IMR-90 (cell line): ENCODE results near the gene PALM. TPM values are rescaled to one million over a fixed set of nuclear protein-coding genes. Genes with fewer than 3 reads are reported as not detected.

Experiments
- ATAC-seq: fragments of 200-7000 bp; cut with Tn5 transposase; 2 replicates; pipeline ENCODE4 v1.9.1; 2020; ENCODE audit warnings: low read depth, mild to moderate bottlenecking, moderate library complexity
- BruUV-seq: library from RNA; stranded (reverse); fragments of 400-500 nt; replicated peaks from 2 replicates; lab custom pipeline; 2021; lab: Mats Ljungman, UMichigan
- CTCF ChIA-PET: fragments of 300-600 bp; formaldehyde crosslinking; extraction: SDS; loops from one replicate; lab custom pipeline; 2021; ENCODE audit warnings: antibody characterized with exemption; lab: Yijun Ruan, JAX
- POLR2A ChIA-PET: fragments of 300-600 bp; sonication (Branson Sonifier 250); formaldehyde crosslinking; loops from one replicate; lab custom pipeline; 2022; ENCODE audit warnings: antibody characterized with exemption; ENCODE audit not compliant: unreplicated experiment; lab: Charles Lee
- DNase-seq: peaks from one replicate; pipeline ENCODE4 v3.0.0; 2013
- H2AFZ ChIP-seq: replicated peaks from 2 replicates; pipeline ENCODE3; 2013; ENCODE audit warnings: low read length, mild to moderate bottlenecking; ENCODE audit not compliant: poor library complexity
- H2AK5ac ChIP-seq: 2 replicates; pipeline ENCODE4 v1.6.1; 2013; ENCODE audit warnings: low read depth, low read length, inconsistent platforms
- H2AK9ac ChIP-seq: replicated peaks from 2 replicates; pipeline ENCODE3; 2013; ENCODE audit warnings: mild to moderate bottlenecking, low read depth, low read length, moderate library complexity; ENCODE audit not compliant: poor library complexity
- H2BK120ac ChIP-seq: 2 replicates; pipeline ENCODE4 v1.6.1; 2013; ENCODE audit warnings: low read depth, low read length, inconsistent platforms
- H2BK15ac ChIP-seq: 3 replicates; pipeline ENCODE4 v1.6.1; 2013; ENCODE audit warnings: low read depth, low read length, inconsistent platforms
- H2BK20ac ChIP-seq: 2 replicates; pipeline ENCODE4 v1.6.1; 2013; ENCODE audit warnings: low read depth, mild to moderate bottlenecking, inconsistent platforms, low read length, moderate library complexity
- H2BK5ac ChIP-seq: 2 replicates; pipeline ENCODE4 v1.6.1; 2013; ENCODE audit warnings: mild to moderate bottlenecking, low read depth, low read length, inconsistent platforms; ENCODE audit not compliant: poor library complexity, severe bottlenecking
- H3K14ac ChIP-seq: replicated peaks from 2 replicates; pipeline ENCODE4 v1.6.1; 2013; ENCODE audit warnings: low read depth, low read length, inconsistent platforms
- H3K18ac ChIP-seq: 2 replicates; pipeline ENCODE4 v1.6.1; 2013; ENCODE audit warnings: low read depth, low read length, control low read depth
- H3K23ac ChIP-seq: 2 replicates; pipeline ENCODE4 v1.6.1; 2013; ENCODE audit warnings: low read depth, low read length, inconsistent platforms
- H3K27ac ChIP-seq: 2 replicates; pipeline ENCODE4 v1.5.1; 2013; ENCODE audit warnings: mild to moderate bottlenecking, control low read depth, low read length; ENCODE audit not compliant: insufficient read depth
- H3K27me3 ChIP-seq: 2 replicates; pipeline ENCODE4 v1.6.1; 2013; ENCODE audit warnings: low read length; ENCODE audit not compliant: control insufficient read depth, insufficient read depth
- H3K36me3 ChIP-seq: 2 replicates; pipeline ENCODE4 v1.6.1; 2013; ENCODE audit warnings: low read length, mixed read lengths; ENCODE audit not compliant: control insufficient read depth, insufficient read depth
- H3K4ac ChIP-seq: 2 replicates; pipeline ENCODE4 v1.6.1; 2013; ENCODE audit warnings: low read depth, low read length, inconsistent platforms
- H3K4me1 ChIP-seq: 2 replicates; pipeline ENCODE4 v1.6.1; 2013; ENCODE audit warnings: low read length, mixed read lengths; ENCODE audit not compliant: control insufficient read depth, insufficient read depth
- H3K4me2 ChIP-seq: 2 replicates; pipeline ENCODE4 v1.6.1; 2013; ENCODE audit warnings: low read depth, mild to moderate bottlenecking, control low read depth, low read length, moderate library complexity
- H3K4me3 ChIP-seq: 2 replicates; pipeline ENCODE4 v1.5.1; 2013; ENCODE audit warnings: low read depth, mild to moderate bottlenecking, control low read depth, low read length, moderate library complexity; ENCODE audit not compliant: insufficient read depth
- H3K56ac ChIP-seq: 2 replicates; pipeline ENCODE4 v1.6.1; 2013; ENCODE audit warnings: low read length, inconsistent platforms; ENCODE audit not compliant: insufficient read depth; ENCODE audit errors: extremely low read depth
- H3K79me1 ChIP-seq, 2 experiments: 2 replicates each; pipeline ENCODE4 v1.6.1; 2013; ENCODE audit warnings: low read length in 2 of 2, inconsistent platforms in 1 of 2, low read depth in 1 of 2
- H3K9ac ChIP-seq: 2 replicates; pipeline ENCODE4 v1.6.1; 2013; ENCODE audit warnings: low read depth, low read length, control low read depth
- H3K9me1 ChIP-seq: 2 replicates; pipeline ENCODE4 v1.6.1; 2013; ENCODE audit warnings: low read length, inconsistent platforms; ENCODE audit not compliant: insufficient read depth
- H3K9me3 ChIP-seq: 2 replicates; pipeline ENCODE4 v1.6.1; 2013; ENCODE audit warnings: low read length; ENCODE audit not compliant: control insufficient read depth, insufficient read depth
- H4K20me1 ChIP-seq: 2 replicates; pipeline ENCODE4 v1.6.1; 2013; ENCODE audit warnings: low read length, inconsistent platforms; ENCODE audit not compliant: insufficient read depth
- H4K5ac ChIP-seq: 2 replicates; pipeline ENCODE4 v1.6.1; 2013; ENCODE audit warnings: mild to moderate bottlenecking, low read depth, low read length, control low read depth
- H4K8ac ChIP-seq, 2 experiments: 2 replicates each; pipeline ENCODE4 v1.6.1; 2013; ENCODE audit warnings: low read depth in 2 of 2, low read length in 2 of 2, control low read depth in 1 of 2, inconsistent platforms in 1 of 2
- H4K91ac ChIP-seq: 2 replicates; pipeline ENCODE4 v1.6.1; 2013; ENCODE audit warnings: low read depth, low read length, inconsistent platforms; ENCODE audit not compliant: insufficient read depth
- BHLHE40 ChIP-seq: fragments of 150-350 bp; IDR thresholded peaks from 2 replicates; pipeline ENCODE4 v1.6.1; 2016; ENCODE audit warnings: mild to moderate bottlenecking, low read depth, low read length
- CEBPB ChIP-seq: IDR thresholded peaks from 2 replicates; pipeline ENCODE4 v1.6.1; 2012; ENCODE audit warnings: low read depth, low read length, improper control_type of control experiment
- CHD1 ChIP-seq: IDR thresholded peaks from 2 replicates; pipeline ENCODE4 v1.6.1; 2012; ENCODE audit warnings: low read depth, low read length, improper control_type of control experiment
- CTCF ChIP-seq: conservative IDR thresholded peaks from 2 replicates; pipeline ENCODE4 v1.5.1; 2012; ENCODE audit warnings: mild to moderate bottlenecking, low read depth, low read length, improper control_type of control experiment
- ELK1 ChIP-seq: fragments of 150-350 bp; IDR thresholded peaks from 2 replicates; pipeline ENCODE4 v1.6.1; 2016; ENCODE audit warnings: low read depth, mild to moderate bottlenecking, low read length, moderate library complexity, borderline replicate concordance
- FOS ChIP-seq: fragments of 150-350 bp; IDR thresholded peaks from 2 replicates; pipeline ENCODE4 v1.6.1; 2016; ENCODE audit warnings: low read depth, low read length
- MAFK ChIP-seq: IDR thresholded peaks from 2 replicates; pipeline ENCODE4 v1.6.1; 2012; ENCODE audit warnings: low read depth, low read length, improper control_type of control experiment
- MAZ ChIP-seq: IDR thresholded peaks from 2 replicates; pipeline ENCODE4 v1.6.1; 2012; ENCODE audit warnings: low read depth, mild to moderate bottlenecking, low read length, improper control_type of control experiment, moderate library complexity, borderline replicate concordance
- MXI1 ChIP-seq: IDR thresholded peaks from 2 replicates; pipeline ENCODE4 v1.6.1; 2012; ENCODE audit warnings: low read depth, mild to moderate bottlenecking, low read length, moderate library complexity, borderline replicate concordance
- NFE2L2 ChIP-seq: fragments of 150-350 bp; IDR thresholded peaks from 2 replicates; pipeline ENCODE4 v1.6.1; 2016; ENCODE audit warnings: low read depth, mild to moderate bottlenecking, low read length
- POLR2A ChIP-seq: IDR thresholded peaks from 2 replicates; pipeline ENCODE4 v1.6.1; 2012; ENCODE audit warnings: mild to moderate bottlenecking, low read depth, low read length
- RAD21 ChIP-seq: IDR thresholded peaks from 2 replicates; pipeline ENCODE4 v1.6.1; 2012; ENCODE audit warnings: low read length, improper control_type of control experiment
- RCOR1 ChIP-seq: IDR thresholded peaks from 2 replicates; pipeline ENCODE4 v1.6.1; 2012; ENCODE audit warnings: mild to moderate bottlenecking, low read length, improper control_type of control experiment; ENCODE audit not compliant: insufficient replicate concordance
- SMC3 ChIP-seq: fragments of 150-350 bp; IDR thresholded peaks from 2 replicates; pipeline ENCODE4 v1.6.1; 2016; ENCODE audit warnings: low read depth, mild to moderate bottlenecking, antibody characterized with exemption, low read length, moderate library complexity
- USF2 ChIP-seq: fragments of 150-350 bp; IDR thresholded peaks from 2 replicates; pipeline ENCODE4 v1.6.1; 2017; ENCODE audit warnings: mild to moderate bottlenecking, antibody characterized with exemption, low read length, low read depth
- WGBS, 2 experiments: methylation state at CpG; one replicate each; pipeline versions ENCODE4 v1.1.5 to v1.1.7; 2013; ENCODE audit warnings: missing lambda C conversion rate in 2 of 2; ENCODE audit not compliant: insufficient read length in 1 of 2; ENCODE audit errors: extremely low coverage in 2 of 2; 5-methylcytosine and 5-hydroxymethylcytosine counted together
- dilution Hi-C: fragments of 300-500 bp; cut with HindIII; formaldehyde crosslinking; loops from one replicate; pipeline ENCODE4 v1.14.3; 2018; ENCODE audit warnings: low sequenced_read_pairs; ENCODE audit not compliant: unreplicated experiment
- in situ Hi-C: fragments of 300-500 bp; cut with MboI; formaldehyde crosslinking; loops from 3 replicates; pipeline ENCODE4 v1.14.3; 2019; ENCODE audit warnings: low sequenced_read_pairs, inconsistent platforms, mixed read lengths
- intact Hi-C: fragments of 100-400 bp; cut with micrococcal nuclease; formaldehyde crosslinking; loops from 2 replicates; pipeline ENCODE4 v1.10.0; 2022
- polyA plus RNA-seq, 3 experiments: library from polyadenylated mRNA; depleted of rRNA; stranded (reverse); fragments of >200 nt; gene quantifications; 2 replicates each; pipeline ENCODE4 v1.2.3, GENCODE V29; 2012; ENCODE audit warnings: low replicate concordance in 1 of 3
- total RNA-seq: library from RNA; depleted of rRNA; stranded (reverse); fragments of >200 nt; gene quantifications from 2 replicates; pipeline ENCODE4 v1.2.3, GENCODE V29; 2012

Gene PALM
- total and polyA plus RNA-seq, 2 of the 4 experiments (the other 2 are of a cell fraction) = 2.2 to 7.4 TPM

- Histone ChIP-seq H2AK5ac (peak overlapping the region; percentile 2; the same call in 1 of the 2 replicates), H3K27ac (peak overlapping the region; percentile 10; the same call in 1 of the 2 replicates), H3K18ac (no peak overlapping the region), H2BK5ac (no peak overlapping the region), H3K4me1 (peaks cover 14% of the 10 kb centered on the region), H3K9me3 (no peaks in the 10 kb centered on the region), H3K4me3 (no peak overlapping the region), H2BK15ac (no peak overlapping the region), H4K91ac (no peak overlapping the region), H3K56ac (no peak overlapping the region), H3K27me3 (no peaks in the 10 kb centered on the region), H3K4me2 (peak overlapping the region; percentile 95), H3K36me3 (peaks cover 7% of the 10 kb centered on the region; the same call in 1 of the 2 replicates), H2BK20ac (no peak overlapping the region), H3K9ac (peak overlapping the region; percentile 91), H4K5ac (no peak overlapping the region), H3K9me1 (no peaks in the 10 kb centered on the region), H4K20me1 (peaks cover 64% of the 10 kb centered on the region), H3K23ac (peak overlapping the region; percentile 90), H2BK120ac (no peak overlapping the region), H2AK9ac (peak overlapping the region; percentile 76), H3K4ac (no peak overlapping the region), H4K8ac (no peak overlapping the region), H3K79me1 (peaks cover 0 to 48% of the 10 kb centered on the region in 2 experiments; a peak in 2 of 4 replicates), H2AFZ (no peak overlapping the region), H3K14ac (no peak overlapping the region)
- in situ Hi-C loops = no loop called here
- 85% methylated on average over 5 of the region's 20 CpGs; no CpG with 5 or more reads in 1 of the 2 experiments for WGBS, 2 experiments
- BruUV-seq = no TSS peak
- ATAC-seq (no peak), DNase-seq (no peak)
- intact Hi-C loops = loop anchor here (5.0 to 10.0 kb wide), 2 partner anchors 204 to 251 kb away; partner anchors contain the start of gene R3HDM4
- CTCF ChIA-PET = interaction anchor here (0.9 kb wide), 1 partner anchor 29 kb away, joined by 3 read pairs; no protein-coding TSS in a partner anchor
- POLR2A ChIA-PET = no interaction called here
- dilution Hi-C loops = no loop called here
- TF ChIP-seq RAD21 (no peak), NFE2L2 (no peak), CTCF (no peak), CHD1 (no peak), CEBPB (no peak), POLR2A (no peak), FOS (no peak), MXI1 (no peak), RCOR1 (no peak), SMC3 (no peak), MAZ (no peak), BHLHE40 (no peak), ELK1 (no peak), MAFK (no peak), USF2 (no peak)
These were observed 47.8 kb upstream of the PALM start for GRCh38 chr19:660793-661426.
